ENCODE results near the gene BRI3. TPM values are rescaled to one million over a fixed set of nuclear protein-coding genes. Genes with fewer than 3 reads are reported as not detected.

The BRI3 gene
- total and polyA plus RNA-seq, 2 of the 4 experiments (the other 2 are of a cell fraction) = 24.7 to 68.3 TPM

DNA sequence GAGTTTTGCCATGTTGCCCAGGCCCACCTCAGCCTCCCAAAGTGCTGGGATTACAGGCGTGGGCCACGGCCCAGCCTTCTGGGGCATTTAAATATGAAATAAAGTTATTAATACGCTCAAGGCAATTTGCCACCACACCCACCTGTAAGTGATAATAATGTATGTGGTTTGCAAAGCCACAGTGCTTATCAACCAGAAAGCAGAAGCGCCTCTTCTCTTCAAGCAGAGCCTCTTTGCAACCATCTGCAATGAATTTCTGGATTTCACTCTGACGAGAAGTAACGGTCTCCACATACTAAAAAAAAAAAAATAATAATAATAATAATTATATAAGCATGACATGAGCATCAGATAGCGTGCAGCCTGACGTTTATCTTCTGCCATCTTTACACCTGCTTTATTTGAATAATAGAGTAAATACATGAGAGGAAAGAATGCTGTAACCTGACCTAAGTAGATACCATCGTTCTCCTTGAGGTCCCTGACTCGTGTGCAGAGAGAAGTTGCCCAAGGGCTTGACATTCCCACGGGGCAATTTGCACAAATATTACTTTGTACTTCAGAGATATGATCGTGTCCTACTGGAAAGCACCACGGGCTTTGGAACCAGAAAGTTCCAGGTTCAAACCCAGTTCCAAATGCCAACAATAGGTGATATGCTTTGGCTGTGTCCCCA is 34.0 kb downstream of the BRI3 start:
- Histone ChIP-seq H2AK5ac (ENCODE audit: low read depth, low read length) (no peak overlapping the region), H2BK20ac (ENCODE audit: low read depth, low read length) (no peak overlapping the region), H3K9me1 (ENCODE audit: insufficient read depth, low read length) (peaks cover 7% of the 10 kb centered on the region), H4K20me1 (ENCODE audit: insufficient read depth, low read length) (no peaks in the 10 kb centered on the region), H3K9ac (ENCODE audit: low read depth, low read length) (no peak overlapping the region), H2AFZ (replicated peaks; ENCODE audit: low read length, poor library complexity) (no peak overlapping the region), H4K5ac (ENCODE audit: low read depth, low read length) (no peak overlapping the region), H3K4ac (ENCODE audit: low read depth, low read length) (no peak overlapping the region), H2BK5ac (ENCODE audit: low read depth, low read length, poor library complexity, severe bottlenecking) (no peak overlapping the region), H3K27me3 (ENCODE audit: control insufficient read depth, insufficient read depth, low read length) (no peaks in the 10 kb centered on the region), H4K8ac (ENCODE audit: low read depth in 2 of 2, low read length in 2 of 2) (no peak overlapping the region), H3K23ac (ENCODE audit: low read depth, low read length) (no peak overlapping the region), H3K4me2 (ENCODE audit: low read depth, low read length) (no peak overlapping the region), H2AK9ac (replicated peaks; ENCODE audit: low read depth, low read length, poor library complexity) (no peak overlapping the region), H2BK15ac (ENCODE audit: low read depth, low read length) (no peak overlapping the region), H3K79me1 (ENCODE audit: low read depth in 1 of 2, low read length in 2 of 2) (peaks cover 0 to 9% of the 10 kb centered on the region in 2 experiments; a peak in 1 of 4 replicates), H2BK120ac (ENCODE audit: low read depth, low read length) (no peak overlapping the region), H3K4me1 (ENCODE audit: control insufficient read depth, insufficient read depth, low read length) (peaks cover 2% of the 10 kb centered on the region; the same call in 1 of the 2 replicates), H3K14ac (replicated peaks; ENCODE audit: low read depth, low read length) (no peak overlapping the region), H3K56ac (ENCODE audit: extremely low read depth, insufficient read depth, low read length) (no peak overlapping the region), H3K4me3 (ENCODE audit: insufficient read depth, low read depth, low read length) (no peak overlapping the region), H4K91ac (ENCODE audit: insufficient read depth, low read depth, low read length) (no peak overlapping the region), H3K18ac (ENCODE audit: low read depth, low read length) (no peak overlapping the region), H3K9me3 (ENCODE audit: control insufficient read depth, insufficient read depth, low read length) (no peaks in the 10 kb centered on the region), H3K27ac (ENCODE audit: insufficient read depth, low read length) (no peak overlapping the region), H3K36me3 (ENCODE audit: control insufficient read depth, insufficient read depth, low read length) (peaks cover 3% of the 10 kb centered on the region; the same call in 1 of the 2 replicates)
- dilution Hi-C loops (cut with HindIII; ENCODE audit: low sequenced_read_pairs, unreplicated experiment) (no loop called here), intact Hi-C loops (cut with micrococcal nuclease) (no loop called here), in situ Hi-C loops (cut with MboI; ENCODE audit: low sequenced_read_pairs) (loop anchor here (25.0 kb wide), 1 partner anchor 422 kb away; no protein-coding TSS in a partner anchor)
- WGBS, 2 experiments (ENCODE audit: extremely low coverage in 2 of 2, insufficient read length in 1 of 2) = 93% methylated on average over 2 of the region's 13 CpGs; no CpG with 5 or more reads in 1 of the 2 experiments
- CTCF ChIA-PET = no interaction called here
- TF ChIP-seq SMC3 (IDR thresholded peaks at IDR 0.05; ENCODE audit: low read depth, low read length) (no peak), RAD21 (IDR thresholded peaks at IDR 0.05; ENCODE audit: low read length) (no peak), RFX5 (IDR thresholded peaks at IDR 0.05; ENCODE audit: low read depth, low read length) (no peak), CHD1 (IDR thresholded peaks at IDR 0.05; ENCODE audit: low read depth, low read length) (no peak), FOS (IDR thresholded peaks at IDR 0.05; ENCODE audit: low read depth, low read length) (no peak), MAZ (IDR thresholded peaks at IDR 0.05; ENCODE audit: borderline replicate concordance, low read depth, low read length) (no peak), RCOR1 (IDR thresholded peaks at IDR 0.05; ENCODE audit: insufficient replicate concordance, low read length) (no peak), POLR2A (IDR thresholded peaks at IDR 0.05; ENCODE audit: low read depth, low read length) (no peak), CEBPB (IDR thresholded peaks at IDR 0.05; ENCODE audit: low read depth, low read length) (no peak), NFE2L2 (IDR thresholded peaks at IDR 0.05; ENCODE audit: low read depth, low read length) (no peak), BHLHE40 (IDR thresholded peaks at IDR 0.05; ENCODE audit: low read depth, low read length) (no peak), MAFK (IDR thresholded peaks at IDR 0.05; ENCODE audit: low read depth, low read length) (no peak), MXI1 (IDR thresholded peaks at IDR 0.05; ENCODE audit: borderline replicate concordance, low read depth, low read length) (no peak)
- TF ChIP-seq, protein P1, sequence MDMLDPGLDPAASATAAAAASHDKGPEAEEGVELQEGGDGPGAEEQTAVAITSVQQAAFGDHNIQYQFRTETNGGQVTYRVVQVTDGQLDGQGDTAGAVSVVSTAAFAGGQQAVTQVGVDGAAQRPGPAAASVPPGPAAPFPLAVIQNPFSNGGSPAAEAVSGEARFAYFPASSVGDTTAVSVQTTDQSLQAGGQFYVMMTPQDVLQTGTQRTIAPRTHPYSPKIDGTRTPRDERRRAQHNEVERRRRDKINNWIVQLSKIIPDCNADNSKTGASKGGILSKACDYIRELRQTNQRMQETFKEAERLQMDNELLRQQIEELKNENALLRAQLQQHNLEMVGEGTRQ (IDR thresholded peaks at IDR 0.05; ENCODE audit: low read depth, low read length) = no peak
- TF ChIP-seq, protein P2, sequence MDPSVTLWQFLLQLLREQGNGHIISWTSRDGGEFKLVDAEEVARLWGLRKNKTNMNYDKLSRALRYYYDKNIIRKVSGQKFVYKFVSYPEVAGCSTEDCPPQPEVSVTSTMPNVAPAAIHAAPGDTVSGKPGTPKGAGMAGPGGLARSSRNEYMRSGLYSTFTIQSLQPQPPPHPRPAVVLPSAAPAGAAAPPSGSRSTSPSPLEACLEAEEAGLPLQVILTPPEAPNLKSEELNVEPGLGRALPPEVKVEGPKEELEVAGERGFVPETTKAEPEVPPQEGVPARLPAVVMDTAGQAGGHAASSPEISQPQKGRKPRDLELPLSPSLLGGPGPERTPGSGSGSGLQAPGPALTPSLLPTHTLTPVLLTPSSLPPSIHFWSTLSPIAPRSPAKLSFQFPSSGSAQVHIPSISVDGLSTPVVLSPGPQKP (IDR thresholded peaks at IDR 0.05; ENCODE audit: borderline replicate concordance, low read depth, low read length) = no peak
- TF ChIP-seq, protein P3, sequence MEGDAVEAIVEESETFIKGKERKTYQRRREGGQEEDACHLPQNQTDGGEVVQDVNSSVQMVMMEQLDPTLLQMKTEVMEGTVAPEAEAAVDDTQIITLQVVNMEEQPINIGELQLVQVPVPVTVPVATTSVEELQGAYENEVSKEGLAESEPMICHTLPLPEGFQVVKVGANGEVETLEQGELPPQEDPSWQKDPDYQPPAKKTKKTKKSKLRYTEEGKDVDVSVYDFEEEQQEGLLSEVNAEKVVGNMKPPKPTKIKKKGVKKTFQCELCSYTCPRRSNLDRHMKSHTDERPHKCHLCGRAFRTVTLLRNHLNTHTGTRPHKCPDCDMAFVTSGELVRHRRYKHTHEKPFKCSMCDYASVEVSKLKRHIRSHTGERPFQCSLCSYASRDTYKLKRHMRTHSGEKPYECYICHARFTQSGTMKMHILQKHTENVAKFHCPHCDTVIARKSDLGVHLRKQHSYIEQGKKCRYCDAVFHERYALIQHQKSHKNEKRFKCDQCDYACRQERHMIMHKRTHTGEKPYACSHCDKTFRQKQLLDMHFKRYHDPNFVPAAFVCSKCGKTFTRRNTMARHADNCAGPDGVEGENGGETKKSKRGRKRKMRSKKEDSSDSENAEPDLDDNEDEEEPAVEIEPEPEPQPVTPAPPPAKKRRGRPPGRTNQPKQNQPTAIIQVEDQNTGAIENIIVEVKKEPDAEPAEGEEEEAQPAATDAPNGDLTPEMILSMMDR (conservative IDR thresholded peaks at IDR 0.05; ENCODE audit: low read depth, low read length) = no peak
- no TSS peak for BruUV-seq (replicated peaks)
- POLR2A ChIA-PET (ENCODE audit: unreplicated experiment) = no interaction called here
- DNase-seq (no peak), ATAC-seq (ENCODE audit: low read depth) (no peak)

Measured in IMR-90 (cell line).